OCI-LY1 (cell line): ENCODE measurements around the gene ALCAM.

Source experiments
- H2AFZ ChIP-seq: fragments of 200-600 bp; sonication (generic), shearing (Covaris generic); 2 replicates; pipeline ENCODE4 v1.6.0; 2014; ENCODE audit warnings: antibody characterized with exemption, mild to moderate bottlenecking, low read length
- H3F3A ChIP-seq: fragments of 200-600 bp; sonication (generic), shearing (Covaris generic); 2 replicates; pipeline ENCODE4 v1.6.0; 2014; ENCODE audit warnings: mild to moderate bottlenecking, antibody characterized with exemption, low read length, moderate library complexity; ENCODE audit not compliant: insufficient read depth
- H3K27ac ChIP-seq: fragments of 200-600 bp; sonication (generic); 2 replicates; pipeline ENCODE4 v1.5.1; 2014; ENCODE audit warnings: low read length, mixed run types, mild to moderate bottlenecking, low read depth; ENCODE audit not compliant: poor library complexity, severe bottlenecking
- H3K27me3 ChIP-seq: fragments of 200-600 bp; sonication (generic); 2 replicates; pipeline ENCODE4 v1.6.0; 2014; ENCODE audit warnings: antibody characterized with exemption, mild to moderate bottlenecking, low read length, moderate library complexity; ENCODE audit not compliant: insufficient read depth
- H3K36me3 ChIP-seq: fragments of 200-600 bp; sonication (generic); 2 replicates; pipeline ENCODE4 v1.6.1; 2014; ENCODE audit warnings: mild to moderate bottlenecking, antibody characterized with exemption, low read length, moderate library complexity, mixed read lengths; ENCODE audit not compliant: insufficient read depth
- H3K4me1 ChIP-seq: fragments of 200-600 bp; sonication (generic); 2 replicates; pipeline ENCODE4 v1.5.1; 2014; ENCODE audit warnings: mild to moderate bottlenecking, low read length, moderate library complexity; ENCODE audit not compliant: insufficient read depth, severe bottlenecking
- H3K4me2 ChIP-seq: fragments of 200-600 bp; sonication (generic), shearing (Covaris generic); 2 replicates; pipeline ENCODE4 v1.6.1; 2014; ENCODE audit warnings: low read length
- H3K4me3 ChIP-seq: fragments of 200-600 bp; sonication (generic); 2 replicates; pipeline ENCODE4 v1.5.1; 2014; ENCODE audit warnings: low read length, low read depth, mild to moderate bottlenecking, mixed read lengths; ENCODE audit not compliant: poor library complexity, severe bottlenecking
- H3K79me2 ChIP-seq: fragments of 200-600 bp; shearing (Covaris generic); 2 replicates; pipeline ENCODE4 v1.6.1; 2016; ENCODE audit warnings: mixed run types, low read length, mixed read lengths; ENCODE audit not compliant: insufficient read depth
- H3K9ac ChIP-seq: fragments of 200-600 bp; sonication (generic), shearing (Covaris generic); 2 replicates; pipeline ENCODE4 v1.6.1; 2014; ENCODE audit warnings: mild to moderate bottlenecking, low read length, mixed read lengths
- H3K9me2 ChIP-seq: fragments of 200-600 bp; sonication (generic), shearing (Covaris generic); 2 replicates; pipeline ENCODE4 v1.6.1; 2014; ENCODE audit warnings: low read depth, mild to moderate bottlenecking, low read length, mixed read lengths
- H3K9me3 ChIP-seq: fragments of 200-600 bp; shearing (Covaris generic); 2 replicates; pipeline ENCODE4 v1.6.1; 2014; ENCODE audit warnings: low read length, mixed read lengths
- H4K20me1 ChIP-seq: fragments of 200-600 bp; sonication (generic), shearing (Covaris generic); 2 replicates; pipeline ENCODE4 v1.6.0; 2016; ENCODE audit warnings: mild to moderate bottlenecking, low read length; ENCODE audit not compliant: insufficient read depth
- EZH2 ChIP-seq: fragments of 200-600 bp; sonication (generic), shearing (Covaris generic); IDR thresholded peaks from 2 replicates; pipeline ENCODE4 v1.8.0; 2017; ENCODE audit warnings: borderline replicate concordance, mixed run types, mild to moderate bottlenecking, antibody characterized with exemption, low read length, moderate library complexity, mixed read lengths
- TF ChIP-seq, protein P1 (sequence below): fragments of 200-600 bp; sonication (generic), shearing (Covaris generic); IDR thresholded peaks from 2 replicates; pipeline ENCODE4 v1.5.1; 2017; ENCODE audit warnings: mild to moderate bottlenecking, antibody characterized with exemption, low read length, moderate library complexity, mixed read lengths

Gene ALCAM

DNA sequence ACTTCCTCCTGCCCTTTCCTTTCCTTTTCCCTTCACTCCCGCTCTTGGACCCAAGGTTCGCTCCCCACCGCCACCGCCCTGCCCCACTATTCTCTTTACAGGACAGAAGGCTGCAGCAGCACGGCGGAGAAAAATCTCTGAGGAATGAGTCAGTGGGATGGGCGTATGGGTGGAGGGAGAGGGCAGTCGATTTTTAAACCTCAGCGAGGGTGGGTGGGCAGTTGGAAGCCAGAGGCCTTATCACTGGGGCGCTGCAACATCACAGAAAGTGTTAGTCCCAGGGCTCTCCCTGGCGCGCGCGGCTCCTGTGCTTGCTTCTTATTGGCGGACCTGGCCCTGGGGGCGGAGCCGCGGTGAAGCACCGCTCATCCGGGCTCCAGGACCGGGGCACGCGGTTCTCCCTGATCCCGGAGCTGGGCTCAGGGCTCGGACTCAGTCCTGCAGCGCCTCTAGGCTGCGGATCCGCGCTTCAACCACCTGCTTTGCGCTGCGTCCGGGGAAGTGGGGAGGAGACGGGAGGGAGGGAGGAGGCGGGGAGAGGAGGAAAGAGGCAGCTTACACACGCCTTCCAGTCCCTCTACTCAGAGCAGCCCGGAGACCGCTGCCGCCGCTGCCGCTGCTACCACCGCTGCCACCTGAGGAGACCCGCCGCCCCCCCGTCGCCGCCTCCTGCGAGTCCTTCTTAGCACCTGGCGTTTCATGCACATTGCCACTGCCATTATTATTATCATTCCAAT is at the start of gene ALCAM:
Gene ALCAM (plus strand): TSS at position 584 of the 737 bp plus-strand sequence.
- peaks cover 4% of the 10 kb centered on the region; the same call in 1 of the 2 replicates for H3F3A ChIP-seq
- 0 out of 2 replicates have a peak, but pooled peaks cover under 1% of the 10 kb centered on the region for H3K36me3 ChIP-seq
- H3K27ac ChIP-seq: peak within 1 kb of the TSS; percentile 99
- no peaks in the 10 kb centered on the region for H3K9me2 ChIP-seq
- peaks cover 27% of the 10 kb centered on the region for H3K4me1 ChIP-seq
- H3K27me3 ChIP-seq: no peaks in the 10 kb centered on the region
- peak within 1 kb of the TSS; percentile 78 for H3K4me3 ChIP-seq
- peak within 1 kb of the TSS; percentile 80 for H2AFZ ChIP-seq
- H3K79me2 ChIP-seq: peaks cover 17% of the 10 kb centered on the region
- TF ChIP-seq, protein P1, sequence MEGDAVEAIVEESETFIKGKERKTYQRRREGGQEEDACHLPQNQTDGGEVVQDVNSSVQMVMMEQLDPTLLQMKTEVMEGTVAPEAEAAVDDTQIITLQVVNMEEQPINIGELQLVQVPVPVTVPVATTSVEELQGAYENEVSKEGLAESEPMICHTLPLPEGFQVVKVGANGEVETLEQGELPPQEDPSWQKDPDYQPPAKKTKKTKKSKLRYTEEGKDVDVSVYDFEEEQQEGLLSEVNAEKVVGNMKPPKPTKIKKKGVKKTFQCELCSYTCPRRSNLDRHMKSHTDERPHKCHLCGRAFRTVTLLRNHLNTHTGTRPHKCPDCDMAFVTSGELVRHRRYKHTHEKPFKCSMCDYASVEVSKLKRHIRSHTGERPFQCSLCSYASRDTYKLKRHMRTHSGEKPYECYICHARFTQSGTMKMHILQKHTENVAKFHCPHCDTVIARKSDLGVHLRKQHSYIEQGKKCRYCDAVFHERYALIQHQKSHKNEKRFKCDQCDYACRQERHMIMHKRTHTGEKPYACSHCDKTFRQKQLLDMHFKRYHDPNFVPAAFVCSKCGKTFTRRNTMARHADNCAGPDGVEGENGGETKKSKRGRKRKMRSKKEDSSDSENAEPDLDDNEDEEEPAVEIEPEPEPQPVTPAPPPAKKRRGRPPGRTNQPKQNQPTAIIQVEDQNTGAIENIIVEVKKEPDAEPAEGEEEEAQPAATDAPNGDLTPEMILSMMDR: peak; percentile 24; the same call in 1 of the 2 replicates
- no peak for TF ChIP-seq EZH2
- H3K9ac ChIP-seq: peak within 1 kb of the TSS; percentile 92
- H4K20me1 ChIP-seq: no peaks in the 10 kb centered on the region
- H3K9me3 ChIP-seq: no peaks in the 10 kb centered on the region
- peak within 1 kb of the TSS; percentile 96 for H3K4me2 ChIP-seq

DNA sequence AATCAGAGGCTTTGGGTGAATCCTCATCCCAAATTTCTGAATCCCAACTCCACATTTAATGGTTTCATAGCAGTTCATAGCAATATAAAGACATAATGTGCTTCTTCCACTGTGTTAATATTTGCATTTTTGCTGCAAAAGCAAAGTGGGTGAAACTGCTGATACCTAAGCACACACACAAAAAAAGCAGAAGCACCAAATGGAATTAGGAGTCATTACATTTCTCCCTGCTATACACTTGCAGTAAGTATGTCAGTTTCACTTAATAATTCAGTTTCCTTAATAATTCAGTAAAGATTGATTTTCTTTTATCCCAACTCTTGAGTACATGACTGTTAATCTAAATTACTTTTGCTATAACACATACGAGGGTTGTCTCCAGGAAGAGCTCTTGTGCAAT is 48.9 kb upstream of the ALCAM start:
- no peak overlapping the region for H2AFZ ChIP-seq
- H3K36me3 ChIP-seq: no peaks in the 10 kb centered on the region
- H3K27ac ChIP-seq: no peak overlapping the region
- no peaks in the 10 kb centered on the region for H4K20me1 ChIP-seq
- H3K4me2 ChIP-seq: no peak overlapping the region
- TF ChIP-seq EZH2: no peak
- TF ChIP-seq, protein P1: no peak
- no peaks in the 10 kb centered on the region for H3F3A ChIP-seq
- no peaks in the 10 kb centered on the region for H3K4me1 ChIP-seq
- no peaks in the 10 kb centered on the region for H3K9me3 ChIP-seq
- no peaks in the 10 kb centered on the region for H3K79me2 ChIP-seq
- H3K4me3 ChIP-seq: no peak overlapping the region
- no peak overlapping the region for H3K9ac ChIP-seq
- no peaks in the 10 kb centered on the region for H3K9me2 ChIP-seq
- H3K27me3 ChIP-seq: no peaks in the 10 kb centered on the region

DNA sequence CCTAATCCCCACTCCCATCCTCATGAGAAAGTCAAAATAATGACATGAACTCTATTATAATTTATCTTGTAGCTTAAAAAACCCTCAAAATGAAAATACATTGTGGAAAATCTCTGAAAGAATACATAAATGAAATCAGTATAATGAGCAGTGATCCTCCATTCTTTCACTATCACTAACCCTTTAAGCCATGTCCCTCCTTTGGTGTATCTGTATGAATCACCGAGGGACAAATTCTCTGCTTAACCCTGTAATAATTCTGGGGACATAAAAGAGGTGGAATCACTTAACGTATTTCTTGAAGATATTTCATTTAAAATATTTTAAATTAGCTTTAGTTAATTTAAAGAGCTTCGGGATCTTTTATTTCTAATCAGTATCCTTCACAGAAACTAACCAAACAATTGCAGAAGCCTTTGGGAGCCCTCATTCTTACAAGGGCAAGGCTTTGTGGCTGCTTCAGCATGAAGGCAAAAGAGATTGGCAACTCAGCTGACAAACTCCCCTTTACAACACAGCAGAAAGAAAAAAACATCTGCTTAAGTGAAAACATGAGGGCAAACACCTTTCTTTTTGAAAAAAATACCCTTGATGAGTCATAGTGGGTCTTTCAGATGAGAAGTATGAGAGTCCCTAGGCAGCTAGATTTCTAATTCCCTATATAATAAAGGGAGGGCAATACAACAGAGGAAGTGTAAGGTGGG is 44.0 kb upstream of the ALCAM start:
- H3K9ac ChIP-seq: no peak overlapping the region
- H3K27ac ChIP-seq: no peak overlapping the region
- H3F3A ChIP-seq: no peaks in the 10 kb centered on the region
- no peaks in the 10 kb centered on the region for H4K20me1 ChIP-seq
- no peak overlapping the region for H3K4me2 ChIP-seq
- TF ChIP-seq EZH2: no peak
- TF ChIP-seq, protein P1: no peak
- no peak overlapping the region for H3K4me3 ChIP-seq
- H3K36me3 ChIP-seq: no peaks in the 10 kb centered on the region
- H3K27me3 ChIP-seq: no peaks in the 10 kb centered on the region
- peak overlapping the region; percentile 5 for H2AFZ ChIP-seq
- no peaks in the 10 kb centered on the region for H3K9me2 ChIP-seq
- H3K79me2 ChIP-seq: no peaks in the 10 kb centered on the region
- no peaks in the 10 kb centered on the region for H3K9me3 ChIP-seq
- H3K4me1 ChIP-seq: no peaks in the 10 kb centered on the region
